Breast epithelium (tissue), 3 donors: Measurements from ENCODE around the gene HMOX2.

Experiments used
- CTCF ChIP-seq, 3 donors: fragments of 450-650 bp; IDR thresholded peaks; one replicate each; pipeline ENCODE4 v1.5.1; 2016 to 2017; ENCODE audit warnings: antibody characterized with exemption in 3 of 3, mild to moderate bottlenecking in 3 of 3, moderate library complexity in 3 of 3
- POLR2A ChIP-seq: fragments of 450-650 bp; IDR thresholded peaks from one replicate; pipeline ENCODE4 v1.6.1; 2016; ENCODE audit warnings: antibody characterized with exemption, mild to moderate bottlenecking, moderate library complexity
- POLR2AphosphoS5 ChIP-seq, 3 donors: sonication (generic); formaldehyde crosslinking; IDR thresholded peaks; one replicate each; pipeline ENCODE4 v1.6.1; 2017; ENCODE audit warnings: antibody characterized with exemption in 3 of 3

GRCh38 chr16:4524571-4524970 lies 48.4 kb downstream of the HMOX2 start:
- no peak for TF ChIP-seq CTCF (IDR thresholded peaks at IDR 0.05)
- no peak for TF ChIP-seq POLR2A
- TF ChIP-seq POLR2AphosphoS5 (IDR thresholded peaks at IDR 0.05) = no peak
